HFF-Myc (cell line): ENCODE results near the gene PABPN1L.

Experiments
- DNase-seq: peaks from one replicate; pipeline ENCODE4 v3.0.0-alpha.2; 2011; ENCODE audit warnings: low read depth; ENCODE audit errors: extremely low read depth
- H3K4me3 ChIP-seq: replicated peaks from 2 replicates; pipeline ENCODE4 v1.5.1; 2011; ENCODE audit warnings: low read depth, mild to moderate bottlenecking, control low read depth, low read length
- CTCF ChIP-seq: IDR thresholded peaks from 2 replicates; pipeline ENCODE4 v1.5.1; 2012; ENCODE audit warnings: mild to moderate bottlenecking, low read depth, low read length, control low read depth; ENCODE audit errors: missing control alignments

Gene PABPN1L

GRCh38 chr16:88872650-88873331 lies 6.3 kb upstream of the PABPN1L start:
- no peak overlapping the region for H3K4me3 ChIP-seq
- DNase-seq = no peak
- TF ChIP-seq CTCF = no peak

GRCh38 chr16:88871730-88872416 lies 5.4 kb upstream of the PABPN1L start:
- H3K4me3 ChIP-seq = no peak overlapping the region
- TF ChIP-seq CTCF = no peak
- no peak for DNase-seq

- TF ChIP-seq CTCF = no peak
- no peak for DNase-seq
- no peak overlapping the region for H3K4me3 ChIP-seq
Measured at GRCh38 chr16:88871349-88871702, 4.9 kb upstream of the PABPN1L start.

GRCh38 chr16:88870608-88871348 lies 4.3 kb upstream of the PABPN1L start:
- H3K4me3 ChIP-seq = no peak overlapping the region
- DNase-seq = no peak

GRCh38 chr16:88869673-88869980 lies 3.2 kb upstream of the PABPN1L start:
- no peak for TF ChIP-seq CTCF
- H3K4me3 ChIP-seq = no peak overlapping the region
- DNase-seq = no peak

More at GRCh38 chr16:88870608-88871348, 4.3 kb upstream of the PABPN1L start:
- no peak for TF ChIP-seq CTCF

- H3K4me3 ChIP-seq = no peak overlapping the region
- no peak for TF ChIP-seq CTCF
- no peak for DNase-seq
Measured at GRCh38 chr16:88868974-88869672, 2.7 kb upstream of the PABPN1L start.
